Upper lobe of left lung (tissue), 4 donors: ENCODE results near the gene BIRC7.

Experiments used
- CTCF ChIP-seq, 6 experiments: fragments of 450-650 bp in 4 of 6; fragments of 200-600 bp in 2 of 6; sonication (generic) in 2 of 6; IDR thresholded peaks; one replicate each; pipeline ENCODE4 v1.5.1; 2016 to 2019; ENCODE audit warnings: antibody characterized with exemption in 6 of 6
- POLR2A ChIP-seq, 4 donors: fragments of 450-650 bp; IDR thresholded peaks; one replicate each; pipeline ENCODE4 v1.5.1; 2016 to 2017; ENCODE audit warnings: antibody characterized with exemption in 4 of 4, mild to moderate bottlenecking in 2 of 4
- POLR2AphosphoS5 ChIP-seq, 2 donors: sonication (generic); formaldehyde crosslinking; IDR thresholded peaks; one replicate each; pipeline ENCODE4 v1.5.1; 2017; ENCODE audit warnings: antibody characterized with exemption in 2 of 2

GRCh38 chr20:63217706-63218105 lies 18.0 kb upstream of the BIRC7 start:
- no peak for TF ChIP-seq CTCF (IDR thresholded peaks at IDR 0.05)
- TF ChIP-seq POLR2A (IDR thresholded peaks at IDR 0.05): no peak
- no peak for TF ChIP-seq POLR2AphosphoS5 (IDR thresholded peaks at IDR 0.05)
